Urinary bladder (tissue), 4 donors: ENCODE results near the gene PHF19. TPM values are rescaled to one million over a fixed set of nuclear protein-coding genes. Genes with fewer than 3 reads are reported as not detected.

Experiments used
- DNase-seq: peaks from one replicate; pipeline ENCODE4 v3.0.0-alpha.2; 2015; ENCODE audit errors: extremely low spot score
- H3K27ac ChIP-seq: one replicate; pipeline ENCODE4 v1.5.1; 2013; ENCODE audit warnings: low read depth, mild to moderate bottlenecking, moderate library complexity
- H3K36me3 ChIP-seq: one replicate; pipeline ENCODE4 v1.6.1; 2013; ENCODE audit warnings: mild to moderate bottlenecking, moderate library complexity; ENCODE audit not compliant: insufficient read depth
- H3K4me1 ChIP-seq: one replicate; pipeline ENCODE4 v1.6.1; 2013; ENCODE audit warnings: mild to moderate bottlenecking, moderate library complexity; ENCODE audit not compliant: insufficient read depth
- H3K4me3 ChIP-seq: one replicate; pipeline ENCODE4 v1.5.1; 2013; ENCODE audit warnings: low read depth, low read length
- WGBS: extraction: QIAGEN DNeasy Blood & Tissue Kit; methylation state at CpG from one replicate; pipeline ENCODE4 v1.1.7; 2013; 5-methylcytosine and 5-hydroxymethylcytosine counted together
- polyA plus RNA-seq: library from polyadenylated mRNA; stranded (reverse); fragments of 200-250 nt; gene quantifications from one replicate; pipeline ENCODE4 v1.2.3, GENCODE V29; 2013
- total RNA-seq: library from RNA; depleted of rRNA; stranded (reverse); fragments of >200 nt; gene quantifications from one replicate; pipeline ENCODE4 v1.2.3, GENCODE V29; 2014
- donor health status: healthy with polysubstance abuse.
- donor health status: healthy.

The PHF19 gene
- total and polyA plus RNA-seq, 2 donors: 36.6 to 44.6 TPM

DNA sequence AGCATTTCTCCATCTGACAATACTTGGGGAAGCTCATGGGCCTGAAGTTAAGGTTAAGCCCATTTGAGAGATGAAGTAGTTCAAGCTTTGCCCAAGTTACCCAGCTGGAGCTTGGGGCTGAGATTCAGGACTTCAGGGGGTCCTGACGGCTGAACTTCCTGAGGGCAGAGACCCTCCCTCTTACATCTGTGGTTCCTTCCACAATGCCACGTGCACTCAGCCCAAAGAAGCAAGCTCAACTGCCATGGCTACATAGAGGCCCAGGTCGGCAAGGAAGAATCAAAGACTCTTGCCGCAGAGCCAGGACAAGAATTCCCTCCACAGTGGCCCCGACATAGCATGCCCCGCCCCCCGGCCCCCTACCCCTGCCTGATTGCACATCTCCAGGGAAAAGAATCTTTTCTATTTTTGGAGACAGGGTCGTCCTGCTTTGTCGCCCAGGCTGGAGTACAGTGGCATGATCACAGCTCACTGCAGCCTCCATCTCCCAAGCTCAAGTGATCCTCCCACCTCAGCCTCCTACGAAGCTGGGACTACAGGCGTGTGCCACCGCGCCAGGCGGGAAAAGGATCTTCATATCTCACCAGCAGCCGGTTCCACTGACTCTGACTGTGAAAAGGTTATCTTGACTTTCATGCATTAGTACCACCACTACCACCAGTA is 9.2 kb downstream of the PHF19 start:
- Histone ChIP-seq H3K4me3 (peak overlapping the region; percentile 23), H3K36me3 (peaks cover 2% of the 10 kb centered on the region), H3K4me1 (no peaks in the 10 kb centered on the region), H3K27ac (peak overlapping the region; percentile 62)
- DNase-seq: no peak
- WGBS: 87% methylated on average over 15 of the region's 15 CpGs

DNA sequence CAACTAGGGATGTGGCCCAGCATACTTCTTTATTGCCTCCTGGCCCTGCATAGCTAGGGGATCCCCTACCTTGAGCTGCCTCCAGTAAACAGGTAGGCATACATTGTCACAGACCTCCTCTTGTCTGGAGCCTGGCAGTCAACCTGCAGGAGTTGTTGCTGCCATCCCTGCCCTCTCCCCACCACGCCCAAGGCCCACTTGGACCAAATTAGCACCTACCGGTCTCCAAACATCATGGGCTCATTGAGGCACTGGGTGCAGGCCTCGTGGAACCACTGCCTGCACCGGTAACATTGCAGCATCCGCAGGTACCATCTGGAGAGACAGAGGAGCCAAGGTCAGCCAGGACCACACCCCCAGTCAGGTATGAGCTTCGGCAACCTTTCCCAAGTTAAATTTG is 10.3 kb downstream of the PHF19 start:
- DNase-seq: no peak
- WGBS: 94% methylated on average over 6 of the region's 6 CpGs
- no peak overlapping the region for H3K27ac ChIP-seq
- H3K4me1 ChIP-seq: no peaks in the 10 kb centered on the region
- no peak overlapping the region for H3K4me3 ChIP-seq
- peaks cover 2% of the 10 kb centered on the region for H3K36me3 ChIP-seq

DNA sequence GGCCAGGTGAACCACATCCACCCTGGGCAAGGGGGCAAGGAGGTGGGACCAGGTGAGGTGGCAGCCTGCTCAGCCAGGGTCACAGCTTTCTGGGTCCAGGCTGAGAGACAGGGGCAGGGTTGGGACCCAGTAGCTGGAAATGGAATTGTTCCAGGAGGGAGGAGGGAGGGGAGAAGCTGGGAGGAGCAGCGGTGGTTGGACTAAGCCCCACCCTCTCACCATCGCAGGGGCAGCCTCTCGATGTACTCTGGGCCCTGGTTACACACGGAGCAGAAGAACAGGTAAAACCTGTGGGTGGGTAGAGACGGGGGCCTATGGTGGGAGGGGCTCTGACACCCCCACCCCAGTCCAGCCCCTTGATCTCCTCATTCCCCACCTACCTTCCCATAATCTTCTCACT is 11.2 kb downstream of the PHF19 start:
- H3K27ac ChIP-seq: no peak overlapping the region

DNA sequence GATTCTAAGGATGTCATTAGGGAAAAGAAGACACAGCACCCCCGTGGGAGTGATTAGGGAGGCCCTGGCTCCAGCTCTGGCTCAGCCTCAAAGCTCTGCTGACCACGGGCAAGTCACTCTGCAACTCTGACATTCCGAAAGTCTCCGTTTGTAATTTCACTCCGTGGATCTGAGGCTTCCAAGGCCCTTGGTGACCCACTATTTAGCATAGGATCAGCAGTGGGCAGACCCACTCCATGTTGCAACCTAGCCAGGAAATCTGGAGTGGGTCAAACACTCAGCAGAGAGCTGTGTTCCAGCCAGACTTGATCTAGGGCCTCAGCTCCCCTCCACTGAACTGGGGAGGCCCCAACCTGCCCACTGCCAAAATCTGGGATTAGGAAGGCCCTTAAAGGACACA is 11.8 kb downstream of the PHF19 start:
- peaks cover 2% of the 10 kb centered on the region for H3K36me3 ChIP-seq
- H3K4me3 ChIP-seq: no peak overlapping the region
- H3K4me1 ChIP-seq: no peaks in the 10 kb centered on the region
- H3K27ac ChIP-seq: no peak overlapping the region
- DNase-seq: no peak
- 61% methylated on average over 5 of the region's 5 CpGs for WGBS

More for the DNA sequence above, 11.2 kb downstream of the PHF19 start:
- H3K36me3 ChIP-seq: peaks cover 2% of the 10 kb centered on the region
- H3K4me1 ChIP-seq: no peaks in the 10 kb centered on the region
- no peak overlapping the region for H3K4me3 ChIP-seq
- 54% methylated on average over 5 of the region's 5 CpGs for WGBS
- DNase-seq: no peak

DNA sequence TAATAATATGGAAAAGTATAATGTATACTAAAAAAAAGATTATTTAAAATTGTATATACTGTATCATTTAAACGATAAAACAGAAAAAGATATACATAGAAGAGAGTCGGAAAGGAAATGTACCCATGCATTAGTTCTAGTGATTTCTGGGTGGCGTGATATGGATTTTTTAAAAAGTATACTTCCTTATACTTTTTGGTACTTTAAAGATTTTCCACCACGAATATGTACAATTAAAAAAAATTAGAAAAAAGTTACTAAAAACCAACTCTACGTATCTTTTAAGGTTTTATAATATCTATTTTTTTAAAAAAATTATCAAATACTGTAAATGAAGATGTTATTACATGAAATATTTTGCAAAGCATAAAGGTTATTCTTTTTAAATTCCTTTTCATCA is 12.3 kb downstream of the PHF19 start:
- H3K27ac ChIP-seq: no peak overlapping the region
- no peak overlapping the region for H3K4me3 ChIP-seq
- H3K4me1 ChIP-seq: no peaks in the 10 kb centered on the region
- 96% methylated on average over 5 of the region's 5 CpGs for WGBS
- peaks cover 4% of the 10 kb centered on the region for H3K36me3 ChIP-seq
- no peak for DNase-seq

DNA sequence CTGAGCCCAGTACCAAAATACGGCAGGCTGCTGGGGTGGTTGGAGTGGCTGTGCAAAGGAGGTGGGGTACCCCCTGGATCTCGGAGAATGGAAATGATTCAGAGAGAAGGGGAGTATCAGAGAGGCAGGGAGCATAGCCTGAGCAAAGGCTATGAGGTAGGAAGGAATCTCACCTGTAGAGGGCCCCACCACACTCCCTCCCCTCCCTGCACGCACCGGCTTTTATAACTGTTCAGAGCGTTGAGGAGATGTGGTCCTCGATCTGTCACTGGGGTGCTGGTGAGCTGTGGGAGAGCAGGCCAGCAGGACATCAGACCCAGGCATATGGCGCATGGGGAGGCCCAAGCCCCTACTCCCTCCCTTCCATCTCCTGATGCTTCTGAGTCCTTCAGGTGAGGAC is 13.2 kb downstream of the PHF19 start:
- WGBS: 88% methylated on average over 7 of the region's 7 CpGs
- DNase-seq: no peak
- Histone ChIP-seq H3K4me1 (no peaks in the 10 kb centered on the region), H3K36me3 (peaks cover 4% of the 10 kb centered on the region), H3K27ac (no peak overlapping the region), H3K4me3 (no peak overlapping the region)

DNA sequence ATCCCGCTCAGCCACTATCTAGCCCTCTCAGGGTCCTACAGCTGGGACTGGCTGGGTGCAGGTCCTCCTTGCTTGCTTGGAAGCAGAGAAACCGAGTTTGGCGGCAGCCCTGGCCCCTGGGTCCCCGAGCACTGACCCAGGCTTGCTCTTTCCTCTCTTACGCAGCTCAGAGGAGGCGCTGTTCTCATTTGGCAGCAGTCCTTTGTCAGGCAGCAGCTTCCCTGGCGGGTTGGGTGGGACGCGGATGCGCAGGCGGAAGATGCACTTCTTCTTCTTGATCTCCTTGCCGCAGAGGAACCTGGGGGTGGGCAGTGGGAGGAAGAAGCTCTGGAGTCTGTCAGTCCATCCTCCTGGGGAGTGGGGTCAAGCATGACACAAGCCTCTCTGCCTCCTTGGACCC is 14.5 kb downstream of the PHF19 start:
- H3K4me1 ChIP-seq: no peaks in the 10 kb centered on the region
- no peak for DNase-seq
- 90% methylated on average over 12 of the region's 12 CpGs for WGBS
- H3K36me3 ChIP-seq: peaks cover 4% of the 10 kb centered on the region
- no peak overlapping the region for H3K4me3 ChIP-seq
- H3K27ac ChIP-seq: no peak overlapping the region

DNA sequence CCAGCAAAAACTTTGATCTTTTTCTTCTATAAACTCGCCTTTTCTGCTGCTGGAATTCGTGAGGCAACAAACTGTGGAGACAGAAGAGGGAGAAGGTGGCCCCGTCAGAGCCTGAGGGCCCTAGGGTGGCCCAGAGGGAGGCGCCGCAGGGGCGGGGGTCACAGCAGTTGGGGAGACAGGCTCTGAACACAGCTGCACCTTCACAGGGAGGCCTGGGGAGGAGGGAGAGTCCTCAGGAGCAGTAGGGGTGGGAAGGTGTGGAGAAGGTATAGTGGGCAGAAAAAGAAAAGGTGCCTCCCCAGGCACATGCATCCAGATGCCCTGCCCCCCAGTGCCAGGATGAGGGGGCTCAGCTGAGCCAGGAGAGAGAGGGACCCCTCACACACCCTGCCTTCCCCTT is 15.1 kb downstream of the PHF19 start:
- H3K4me3 ChIP-seq: no peak overlapping the region
- WGBS: 98% methylated on average over 6 of the region's 6 CpGs
- no peak for DNase-seq

DNA sequence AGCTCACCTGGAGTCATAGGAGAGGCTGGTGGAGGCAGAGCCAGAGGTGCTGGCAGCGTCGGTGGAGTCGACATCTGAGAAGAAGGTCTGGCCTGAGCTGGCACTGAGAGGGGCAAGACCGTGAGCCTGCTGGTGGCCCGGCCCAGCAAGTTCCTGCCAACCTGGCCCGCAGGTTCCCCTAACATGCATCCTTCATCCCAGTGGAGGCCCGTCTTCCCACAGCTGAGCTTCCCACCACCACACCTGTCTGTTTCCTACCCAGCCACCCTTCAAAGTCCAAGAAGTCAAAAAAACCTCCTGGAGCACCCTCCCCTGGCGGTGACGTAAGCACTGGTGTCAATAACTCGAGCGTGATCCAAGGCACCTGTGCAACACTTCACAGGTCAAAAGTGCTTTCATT is 16.9 kb downstream of the PHF19 start:
- peaks cover 4% of the 10 kb centered on the region for H3K36me3 ChIP-seq
- WGBS: 94% methylated on average over 11 of the region's 11 CpGs
- no peak overlapping the region for H3K27ac ChIP-seq
- H3K4me3 ChIP-seq: no peak overlapping the region
- no peaks in the 10 kb centered on the region for H3K4me1 ChIP-seq
- DNase-seq: no peak

More for the DNA sequence above, 15.1 kb downstream of the PHF19 start:
- H3K4me1 ChIP-seq: no peaks in the 10 kb centered on the region
- no peak overlapping the region for H3K27ac ChIP-seq
- peaks cover 4% of the 10 kb centered on the region for H3K36me3 ChIP-seq

DNA sequence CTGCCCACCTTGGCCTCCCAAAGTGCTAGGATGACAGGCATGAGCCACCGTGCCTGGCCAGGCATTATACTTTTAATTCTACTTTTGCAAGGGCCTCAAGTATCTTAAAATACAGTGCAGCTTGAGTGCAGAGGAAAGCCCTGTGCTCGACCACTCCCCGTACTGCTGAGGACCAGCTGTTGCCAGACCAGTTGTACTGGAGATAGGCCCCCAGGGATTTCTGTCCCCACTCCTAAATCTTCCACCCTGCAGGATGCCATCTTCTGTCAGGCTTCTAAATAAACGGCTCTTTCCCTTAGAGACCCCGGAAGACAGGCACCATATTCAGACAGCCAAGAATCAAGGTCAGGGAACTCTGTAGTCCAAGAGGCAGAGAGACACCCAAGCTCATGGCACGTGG is 17.6 kb downstream of the PHF19 start:
- Histone ChIP-seq H3K36me3 (peaks cover 4% of the 10 kb centered on the region), H3K4me3 (no peak overlapping the region), H3K4me1 (no peaks in the 10 kb centered on the region), H3K27ac (no peak overlapping the region)
- no peak for DNase-seq
- WGBS: 78% methylated on average over 6 of the region's 6 CpGs

DNA sequence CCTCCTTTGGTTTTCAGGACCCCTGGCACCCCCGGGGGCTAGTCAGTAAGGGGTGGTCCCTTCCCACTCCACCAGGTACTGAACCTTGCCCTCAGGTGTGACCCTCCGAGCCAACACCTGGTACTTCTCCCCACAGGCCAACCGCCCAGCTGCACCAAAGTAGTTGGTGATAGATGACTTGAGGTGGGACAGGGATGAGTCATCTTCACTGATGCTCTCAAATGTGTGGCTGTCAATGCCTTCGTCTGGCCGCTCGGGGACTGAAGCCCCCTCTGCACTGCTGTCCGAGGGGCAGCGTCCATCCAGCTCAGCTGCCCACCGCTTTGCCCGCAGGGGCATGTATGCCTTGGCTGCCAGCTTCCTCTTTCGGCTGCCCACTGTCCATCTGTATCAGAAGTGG is 19.1 kb downstream of the PHF19 start:
- DNase-seq: no peak
- Histone ChIP-seq H3K4me1 (no peaks in the 10 kb centered on the region), H3K4me3 (no peak overlapping the region), H3K27ac (no peak overlapping the region), H3K36me3 (peaks cover 2% of the 10 kb centered on the region)
- 93% methylated on average over 11 of the region's 11 CpGs for WGBS

DNA sequence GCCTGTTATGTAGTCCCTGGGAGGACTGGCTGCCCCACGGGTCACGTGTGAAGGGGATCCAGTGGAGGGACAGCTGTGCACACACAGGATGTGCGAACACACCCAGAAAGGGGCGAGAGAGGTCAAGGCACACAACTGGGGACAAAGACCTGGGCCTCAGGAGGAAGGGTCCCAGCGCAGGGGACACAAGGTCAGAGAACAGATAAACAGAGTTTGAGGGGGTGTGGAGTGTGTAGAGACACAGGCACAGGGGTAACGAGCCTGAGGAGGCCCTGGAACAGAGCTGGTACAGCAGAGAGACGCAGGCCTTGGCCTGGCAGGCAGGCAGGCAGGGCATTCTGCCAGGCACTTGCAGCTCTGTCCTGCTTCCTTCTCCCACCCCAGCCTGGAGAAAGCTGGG is 19.5 kb downstream of the PHF19 start:
- Histone ChIP-seq H3K4me3 (no peak overlapping the region), H3K4me1 (no peaks in the 10 kb centered on the region), H3K36me3 (peaks cover 2% of the 10 kb centered on the region), H3K27ac (no peak overlapping the region)
- WGBS: 82% methylated on average over 7 of the region's 7 CpGs
- no peak for DNase-seq

DNA sequence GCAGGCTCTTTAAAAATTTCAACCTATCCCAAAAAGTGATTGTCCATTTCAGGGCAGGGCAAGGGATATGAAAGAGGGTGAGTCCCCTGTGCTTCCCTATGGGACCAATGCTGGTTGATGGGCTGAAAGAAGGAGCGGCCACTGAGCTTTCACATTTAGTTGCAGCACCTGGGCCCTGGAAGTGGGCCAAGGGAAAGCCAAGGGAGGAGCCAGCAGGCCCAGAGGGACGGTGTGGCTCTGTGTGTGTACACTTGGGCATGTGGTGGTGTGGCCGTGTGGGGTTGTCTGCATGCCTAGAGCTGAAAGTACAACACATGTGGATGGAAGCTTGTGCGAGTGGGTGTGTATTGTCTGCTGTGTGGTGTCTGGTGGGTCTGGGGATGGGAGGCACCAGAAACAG is 20.3 kb downstream of the PHF19 start:
- WGBS: 81% methylated on average over 4 of the region's 4 CpGs
- no peak for DNase-seq
- Histone ChIP-seq H3K36me3 (peaks cover 2% of the 10 kb centered on the region), H3K4me3 (no peak overlapping the region), H3K27ac (no peak overlapping the region), H3K4me1 (no peaks in the 10 kb centered on the region)

DNA sequence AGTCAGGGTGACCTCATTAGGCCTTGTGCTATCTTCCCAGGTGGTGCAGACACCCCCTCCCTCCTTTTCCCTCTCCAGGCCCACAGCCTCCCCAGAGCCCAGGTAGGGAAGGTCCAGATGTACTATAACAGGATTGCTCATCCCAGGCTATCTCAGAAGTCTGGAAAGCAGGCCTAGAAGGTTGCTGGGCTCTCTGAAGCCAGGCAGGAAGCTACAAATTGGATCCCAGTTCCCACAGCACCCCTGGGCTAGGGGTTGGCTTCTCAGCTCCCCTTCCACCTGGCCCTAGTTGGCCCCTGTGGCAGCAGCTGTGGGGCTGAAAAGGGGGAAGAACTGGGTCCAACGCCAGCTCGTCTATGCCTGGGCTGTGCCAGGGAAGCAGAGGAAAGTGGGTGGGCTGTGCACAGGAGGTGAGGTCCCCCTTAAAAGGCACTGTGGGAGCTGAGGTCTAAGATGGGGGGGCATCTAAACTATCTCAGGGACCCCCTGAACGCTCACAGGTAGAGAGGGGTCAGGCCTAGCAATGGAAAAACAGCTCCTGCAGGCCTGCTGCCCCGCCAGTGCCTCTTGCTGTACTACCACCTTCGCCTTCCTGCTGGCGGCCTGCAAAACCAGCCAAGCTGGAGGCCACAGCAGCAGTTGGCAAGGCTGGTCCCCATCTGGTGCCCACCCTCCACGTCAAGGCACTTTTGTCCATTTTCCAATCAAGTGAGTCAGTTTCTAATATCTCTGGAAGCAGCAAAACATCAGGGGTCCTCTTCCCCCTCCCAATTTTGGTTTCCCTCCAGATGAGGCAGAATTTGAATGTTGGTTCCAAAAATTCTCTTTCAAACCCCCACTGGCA is 20.9 kb downstream of the PHF19 start:
- H3K36me3 ChIP-seq: peaks cover 2% of the 10 kb centered on the region
- H3K4me1 ChIP-seq: no peaks in the 10 kb centered on the region
- no peak overlapping the region for H3K27ac ChIP-seq
- WGBS: 90% methylated on average over 7 of the region's 7 CpGs
- no peak for DNase-seq
- H3K4me3 ChIP-seq: no peak overlapping the region
